LNCaP clone FGC (cell line): ENCODE measurements around the gene FAT1.
A peak's percentile ranks its signal among the peaks of the same experiment; 100 is the strongest.
"Not testable (repeated sequence)": the region's sequence is repeated elsewhere in the genome, so short reads cannot be mapped to it uniquely, and the experiment has no call there.

ENCODE experiments used
- DNase-seq: peaks from one replicate; pipeline ENCODE4 v3.0.0-alpha.2; 2011; ENCODE audit warnings: low read depth
- H3K4me3 ChIP-seq: 2 replicates; pipeline ENCODE4 v1.5.1; 2011; ENCODE audit warnings: mild to moderate bottlenecking, low read depth, low read length, control low read depth
- TF ChIP-seq, protein P1 (sequence below): IDR thresholded peaks from 2 replicates; pipeline ENCODE4 v1.5.1; 2012; ENCODE audit warnings: mild to moderate bottlenecking; ENCODE audit not compliant: control insufficient read depth, insufficient read depth; ENCODE audit errors: extremely low read depth

Gene FAT1

DNA sequence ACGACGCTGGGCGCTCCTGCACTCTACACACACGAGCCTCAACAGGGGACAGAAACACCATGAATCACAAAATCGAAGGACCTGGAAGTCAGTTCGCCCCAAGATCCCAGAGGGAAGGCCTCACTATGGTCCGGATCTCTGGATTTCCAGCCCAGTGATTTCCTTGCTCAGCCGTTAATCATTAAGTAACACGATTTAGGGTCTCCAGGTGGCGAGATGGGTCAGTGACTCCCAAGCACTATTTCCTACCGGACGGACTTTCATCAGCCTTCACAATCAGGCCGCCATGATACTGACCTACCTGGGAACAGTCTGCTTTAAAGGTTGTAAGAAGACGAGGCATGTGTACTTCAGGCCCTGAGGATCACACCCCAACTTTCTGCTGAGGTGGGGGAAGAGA, 63.7 kb downstream of the FAT1 start:
- H3K4me3 ChIP-seq, result no peak overlapping the region
- no peak for DNase-seq

DNA sequence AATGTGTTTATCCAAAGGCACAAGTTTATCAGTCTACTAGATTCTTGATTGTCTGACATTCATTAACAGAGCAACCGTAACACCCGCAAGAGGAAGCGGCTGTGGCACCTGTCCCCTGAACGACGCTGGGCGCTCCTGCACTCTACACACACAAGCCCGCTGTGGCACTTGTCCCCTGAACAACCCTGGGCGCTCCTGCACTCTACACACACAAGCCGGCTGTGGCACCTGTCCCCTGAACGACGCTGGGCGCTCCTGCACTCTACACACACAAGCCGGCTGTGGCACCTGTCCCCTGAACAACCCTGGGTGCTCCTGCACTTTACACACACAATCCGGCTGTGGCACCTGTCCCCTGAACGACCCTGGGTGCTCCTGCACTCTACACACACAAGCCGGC, 64.2 kb downstream of the FAT1 start:
- H3K4me3 ChIP-seq, DNase-seq: not testable (repeated sequence)

More for the DNA sequence above, 63.7 kb downstream of the FAT1 start:
- TF ChIP-seq, protein P1, sequence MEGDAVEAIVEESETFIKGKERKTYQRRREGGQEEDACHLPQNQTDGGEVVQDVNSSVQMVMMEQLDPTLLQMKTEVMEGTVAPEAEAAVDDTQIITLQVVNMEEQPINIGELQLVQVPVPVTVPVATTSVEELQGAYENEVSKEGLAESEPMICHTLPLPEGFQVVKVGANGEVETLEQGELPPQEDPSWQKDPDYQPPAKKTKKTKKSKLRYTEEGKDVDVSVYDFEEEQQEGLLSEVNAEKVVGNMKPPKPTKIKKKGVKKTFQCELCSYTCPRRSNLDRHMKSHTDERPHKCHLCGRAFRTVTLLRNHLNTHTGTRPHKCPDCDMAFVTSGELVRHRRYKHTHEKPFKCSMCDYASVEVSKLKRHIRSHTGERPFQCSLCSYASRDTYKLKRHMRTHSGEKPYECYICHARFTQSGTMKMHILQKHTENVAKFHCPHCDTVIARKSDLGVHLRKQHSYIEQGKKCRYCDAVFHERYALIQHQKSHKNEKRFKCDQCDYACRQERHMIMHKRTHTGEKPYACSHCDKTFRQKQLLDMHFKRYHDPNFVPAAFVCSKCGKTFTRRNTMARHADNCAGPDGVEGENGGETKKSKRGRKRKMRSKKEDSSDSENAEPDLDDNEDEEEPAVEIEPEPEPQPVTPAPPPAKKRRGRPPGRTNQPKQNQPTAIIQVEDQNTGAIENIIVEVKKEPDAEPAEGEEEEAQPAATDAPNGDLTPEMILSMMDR, result no peak

DNA sequence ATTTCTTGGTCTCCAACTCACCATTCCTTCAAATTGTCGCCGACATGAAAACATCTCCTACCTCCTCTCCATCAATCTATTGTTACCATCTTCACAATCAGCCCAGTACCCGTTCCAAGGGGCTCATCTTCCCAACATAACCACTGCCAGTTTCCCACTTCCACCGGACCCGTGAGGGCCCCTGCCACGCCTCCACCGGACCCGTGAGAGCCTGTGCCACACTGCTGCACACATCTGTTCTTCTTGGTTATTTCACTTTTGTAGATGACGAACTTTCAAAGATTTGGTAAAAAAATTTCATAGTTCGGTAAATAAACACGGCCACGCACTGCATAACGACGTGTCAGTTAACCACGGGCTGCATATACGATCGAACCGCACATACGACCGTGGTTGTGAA, 65.0 kb downstream of the FAT1 start:
- no peak for DNase-seq
- H3K4me3 ChIP-seq, result no peak overlapping the region
- TF ChIP-seq, protein P1, result no peak

DNA sequence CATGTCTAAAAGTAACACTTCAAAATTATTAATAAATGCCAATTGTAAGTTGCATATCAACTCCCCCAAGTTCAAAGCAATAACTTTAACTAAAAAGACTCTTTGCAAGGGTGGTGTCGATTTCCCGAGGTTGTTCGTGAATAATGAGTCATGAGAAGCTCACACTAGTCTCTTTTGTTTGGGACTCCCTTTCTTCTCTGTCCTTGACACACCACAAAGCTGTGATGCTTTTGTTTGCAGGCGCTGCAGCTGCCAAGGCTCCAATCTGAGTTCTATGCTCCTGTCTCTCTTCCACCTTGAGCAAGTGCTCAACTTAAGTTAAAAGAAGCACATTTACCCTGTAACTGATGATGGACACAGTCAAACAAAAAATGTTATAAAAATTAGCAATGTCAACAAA, 65.9 kb downstream of the FAT1 start:
- DNase-seq, result no peak
- TF ChIP-seq, protein P1, result no peak
- H3K4me3 ChIP-seq, result no peak overlapping the region

DNA sequence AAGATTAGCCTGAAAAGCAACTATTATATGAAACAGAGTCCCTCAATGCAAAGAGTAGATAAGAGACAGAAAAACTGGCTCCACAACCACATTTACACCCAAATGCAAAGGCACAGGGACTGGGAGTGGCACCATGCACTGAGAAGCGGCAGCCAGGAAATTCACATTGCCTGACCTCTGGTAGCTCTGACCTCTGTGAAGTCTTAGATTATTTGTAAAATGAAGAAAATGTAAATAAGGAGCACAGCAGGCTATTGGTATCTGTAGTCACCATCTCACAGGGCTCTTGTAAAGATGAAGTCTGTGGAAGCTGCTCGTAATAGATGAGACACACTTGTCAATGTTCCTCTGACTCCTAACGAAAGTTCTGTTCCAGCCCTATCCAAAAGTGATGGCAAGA, 69.7 kb downstream of the FAT1 start:
- peak; percentile 53 for DNase-seq
- TF ChIP-seq, protein P1, result no peak

DNA sequence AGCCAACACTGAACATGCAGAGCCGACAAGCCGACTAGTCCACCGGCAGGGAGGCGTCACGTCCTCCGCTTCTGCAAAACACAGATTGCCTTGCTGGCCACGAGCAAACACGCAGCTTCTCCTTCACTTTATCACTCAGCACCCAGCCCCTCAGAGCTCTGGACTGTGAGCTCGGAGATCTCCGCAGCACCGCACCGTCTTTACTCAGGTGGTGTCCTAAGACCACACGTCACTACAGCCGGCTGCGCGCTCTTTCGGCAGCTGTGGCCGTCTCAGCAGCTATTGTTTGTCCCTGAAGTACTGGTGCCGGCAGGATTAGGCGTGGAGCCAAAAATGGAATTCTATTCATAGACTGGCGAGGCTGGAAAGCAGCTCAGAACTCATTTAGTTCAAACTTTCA, 72.0 kb downstream of the FAT1 start:
- H3K4me3 ChIP-seq, result no peak overlapping the region
- TF ChIP-seq, protein P1, result no peak
- peak; percentile 51 for DNase-seq

More for the DNA sequence above, 69.7 kb downstream of the FAT1 start:
- H3K4me3 ChIP-seq, result no peak overlapping the region

DNA sequence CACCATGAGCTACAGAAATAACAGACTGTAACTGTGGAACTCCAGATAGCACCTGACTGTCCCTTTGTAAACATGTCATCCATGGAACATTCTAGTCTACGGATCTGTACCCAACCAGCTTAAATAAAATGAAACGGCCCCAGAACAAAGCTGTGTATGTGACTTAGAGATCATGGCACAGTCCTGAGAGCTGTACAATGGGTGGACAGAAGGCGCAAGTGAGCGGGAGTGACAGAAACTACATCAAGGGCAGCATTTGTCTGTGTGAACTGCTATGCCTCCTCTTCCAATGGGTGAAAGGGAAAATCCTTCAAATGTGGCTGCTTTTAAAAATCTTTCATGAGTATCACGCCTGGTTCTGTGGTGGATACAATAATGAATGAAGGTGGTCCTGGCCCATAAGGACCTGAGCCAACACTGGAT, 72.5 kb downstream of the FAT1 start:
- no peak overlapping the region for H3K4me3 ChIP-seq
- DNase-seq, result no peak

More for the DNA sequence above, 72.5 kb downstream of the FAT1 start:
- TF ChIP-seq, protein P1, result no peak
